HCT116 (cell line): ENCODE measurements around the gene RND3. TPM values are rescaled to one million over a fixed set of nuclear protein-coding genes. Genes with fewer than 3 reads are reported as not detected.

ENCODE experiments used
- ATAC-seq: fragments of 200-7000 bp; cut with Tn5 transposase; 2 replicates; pipeline ENCODE4 v1.9.1; 2020; ENCODE audit warnings: mild to moderate bottlenecking, moderate library complexity
- BruUV-seq: library from RNA; stranded (reverse); fragments of 400-500 nt; replicated peaks from 2 replicates; lab custom pipeline; 2021; lab: Mats Ljungman, UMichigan
- CTCF ChIA-PET: fragments of 300-600 bp; sonication (Branson Sonifier 250); formaldehyde crosslinking; loops from one replicate; lab custom pipeline; 2021; ENCODE audit warnings: antibody characterized with exemption; lab: Charles Lee
- POLR2A ChIA-PET: fragments of 300-600, 350-600 bp; sonication (Branson Sonifier 250); formaldehyde crosslinking; loops from one replicate; lab custom pipeline; 2021; ENCODE audit warnings: antibody characterized with exemption; lab: Charles Lee
- RAD21 ChIA-PET, 2 experiments: fragments of 300-600 bp; sonication (Branson Sonifier 250); formaldehyde crosslinking; loops; one replicate each; lab custom pipeline; 2023; ENCODE audit warnings: low total read pairs in 2 of 2; ENCODE audit not compliant: uncharacterized antibody in 2 of 2, unreplicated experiment in 2 of 2, low non-redundant PET in 1 of 2; lab: Charles Lee
- DNase-seq: peaks from one replicate; pipeline ENCODE4 v3.0.0-alpha.2; 2010; ENCODE audit warnings: low read depth, low spot score
- H2AFZ ChIP-seq: fragments of 200-600 bp; shearing (Covaris generic), sonication (generic); 2 replicates; pipeline ENCODE4 v1.6.1; 2017; ENCODE audit warnings: low read depth, mixed run types, mixed read lengths, antibody characterized with exemption, low read length; ENCODE audit not compliant: poor library complexity, severe bottlenecking
- H3K27ac ChIP-seq: 2 replicates; pipeline ENCODE4 v1.5.1; 2012; ENCODE audit warnings: low read depth, low read length
- H3K27me3 ChIP-seq: fragments of 200-600 bp; sonication (generic); 2 replicates; pipeline ENCODE4 v1.6.1; 2016; ENCODE audit warnings: mixed run types, low read length, mixed read lengths; ENCODE audit not compliant: insufficient read depth
- H3K36me3 ChIP-seq, 2 experiments: fragments of 200-500 bp in 1 of 2; fragments of 200-600 bp in 1 of 2; sonication (Bioruptor generic) in 1 of 2; sonication (generic) in 1 of 2; 2 replicates each; pipeline versions ENCODE4 v1.5.1 to v1.6.1; 2014 to 2016; ENCODE audit warnings: low read length in 2 of 2, inconsistent platforms in 1 of 2, mixed read lengths in 1 of 2, mixed run types in 1 of 2; ENCODE audit not compliant: insufficient read depth in 2 of 2, control insufficient read depth in 1 of 2
- H3K4me1 ChIP-seq, 2 experiments: fragments of 200-600 bp in 1 of 2; sonication (generic) in 1 of 2; 2 replicates each; pipeline versions ENCODE4 v1.5.1 to v1.6.1; 2012 to 2017; ENCODE audit warnings: low read length in 2 of 2, inconsistent platforms in 1 of 2, mild to moderate bottlenecking in 1 of 2, mixed read lengths in 1 of 2, mixed run types in 1 of 2, moderate library complexity in 1 of 2; ENCODE audit not compliant: insufficient read depth in 2 of 2, control insufficient read depth in 1 of 2
- H3K4me2 ChIP-seq: fragments of 200-600 bp; sonication (generic); 2 replicates; pipeline ENCODE4 v1.6.1; 2017; ENCODE audit warnings: mixed run types, low read length, mixed read lengths
- H3K4me3 ChIP-seq, 2 experiments: fragments of 200-600 bp in 1 of 2; sonication (generic) in 1 of 2; replicated peaks in 1 of 2; 2 replicates each; pipeline ENCODE4 v1.5.1; 2011 to 2016; ENCODE audit warnings: low read length in 2 of 2, control low read depth in 1 of 2, low read depth in 1 of 2, mild to moderate bottlenecking in 1 of 2, mixed read lengths in 1 of 2, mixed run types in 1 of 2
- H3K79me2 ChIP-seq: fragments of 200-600 bp; sonication (generic); 2 replicates; pipeline ENCODE4 v1.6.1; 2017; ENCODE audit warnings: mild to moderate bottlenecking, mixed run types, low read length, moderate library complexity, mixed read lengths; ENCODE audit not compliant: insufficient read depth
- H3K9ac ChIP-seq: fragments of 200-600 bp; sonication (generic); 2 replicates; pipeline ENCODE4 v1.6.1; 2016; ENCODE audit warnings: low read length, mixed read lengths
- H3K9me2 ChIP-seq: fragments of 200-600 bp; sonication (generic), shearing (Covaris generic); 2 replicates; pipeline ENCODE4 v1.6.1; 2017; ENCODE audit warnings: mixed run types, mild to moderate bottlenecking, moderate library complexity; ENCODE audit not compliant: insufficient read depth
- H3K9me3 ChIP-seq, 2 experiments: fragments of 200-500 bp in 1 of 2; fragments of 200-600 bp in 1 of 2; sonication (Bioruptor generic) in 1 of 2; sonication (generic) in 1 of 2; 2 replicates each; pipeline ENCODE4 v1.6.1; 2014 to 2017; ENCODE audit warnings: low read length in 2 of 2, mixed read lengths in 2 of 2, inconsistent platforms in 1 of 2, low read depth in 1 of 2, mild to moderate bottlenecking in 1 of 2, mixed run types in 1 of 2, moderate library complexity in 1 of 2; ENCODE audit not compliant: control insufficient read depth in 1 of 2, insufficient read depth in 1 of 2
- H4K20me1 ChIP-seq: fragments of 200-600 bp; sonication (generic), shearing (Covaris generic); 2 replicates; pipeline ENCODE4 v1.6.1; 2017; ENCODE audit warnings: mixed run types, mild to moderate bottlenecking, moderate library complexity; ENCODE audit not compliant: insufficient read depth
- CBX3 ChIP-seq: IDR thresholded peaks from 2 replicates; pipeline ENCODE4 v1.6.1; 2012; ENCODE audit warnings: low read depth
- CEBPB ChIP-seq: IDR thresholded peaks from 2 replicates; pipeline ENCODE4 v1.6.1; 2012; ENCODE audit warnings: low read depth
- EGR1 ChIP-seq: IDR thresholded peaks from 2 replicates; pipeline ENCODE4 v1.6.1; 2012; ENCODE audit warnings: low read depth
- EZH2 ChIP-seq: fragments of 200-600 bp; sonication (generic); IDR thresholded peaks from 2 replicates; pipeline ENCODE4 v1.6.1; 2017; ENCODE audit warnings: antibody characterized with exemption, mixed run types
- EZH2phosphoT487 ChIP-seq: fragments of 200-600 bp; IDR thresholded peaks from 2 replicates; pipeline ENCODE4 v1.6.1; 2018; ENCODE audit warnings: antibody characterized with exemption, borderline replicate concordance
- FOSL1 ChIP-seq: IDR thresholded peaks from 2 replicates; pipeline ENCODE4 v1.6.1; 2012; ENCODE audit warnings: low read depth
- JUND ChIP-seq: IDR thresholded peaks from 2 replicates; pipeline ENCODE4 v1.6.1; 2012
- POLR2A ChIP-seq: IDR thresholded peaks from 2 replicates; pipeline ENCODE4 v1.7.0; 2011; ENCODE audit warnings: borderline replicate concordance; ENCODE audit not compliant: insufficient read depth, insufficient read length; ENCODE audit errors: extremely low read depth
- POLR2AphosphoS5 ChIP-seq: IDR thresholded peaks from 2 replicates; pipeline ENCODE4 v1.6.1; 2011; ENCODE audit warnings: mild to moderate bottlenecking, low read depth, low read length, moderate library complexity
- SIN3A ChIP-seq: IDR thresholded peaks from 2 replicates; pipeline ENCODE4 v1.6.1; 2012; ENCODE audit warnings: low read depth
- YY1 ChIP-seq: IDR thresholded peaks from 2 replicates; pipeline ENCODE4 v1.6.1; 2011; ENCODE audit warnings: low read length, low read depth, moderate library complexity, mild to moderate bottlenecking; ENCODE audit not compliant: insufficient replicate concordance; ENCODE audit errors: extremely low read depth
- ZFX ChIP-seq: fragments of 450-650 bp; IDR thresholded peaks from 2 replicates; pipeline ENCODE4 v1.6.1; 2017
- ZNF274 ChIP-seq: fragments of 200-500 bp; sonication (Bioruptor generic); IDR thresholded peaks from 2 replicates; pipeline ENCODE4 v1.6.1; 2014; ENCODE audit warnings: mild to moderate bottlenecking, low read depth, low read length, inconsistent platforms
- intact Hi-C: fragments of 100-400 bp; cut with micrococcal nuclease; formaldehyde crosslinking; loops from 2 replicates; pipeline ENCODE4 v1.10.0; 2022
- total RNA-seq: library from RNA; stranded (reverse); gene quantifications from one replicate; pipeline ENCODE4 v1.2.1, GENCODE V29; 2021; ENCODE audit not compliant: unreplicated experiment
- TF ChIP-seq, protein P1 (sequence below): IDR thresholded peaks from 2 replicates; pipeline ENCODE4 v1.6.1; 2012
- TF ChIP-seq, protein P2 (sequence below): IDR thresholded peaks from 2 replicates; pipeline ENCODE4 v1.6.1; 2012
- TF ChIP-seq, protein P3 (sequence below), 3 experiments: fragments of 200-600 bp in 1 of 3; sonication (generic) in 1 of 3; IDR thresholded peaks in 2 of 3; conservative IDR thresholded peaks in 1 of 3; 2 replicates each; pipeline ENCODE4 v1.5.1; 2012 to 2017; ENCODE audit warnings: low read depth in 2 of 3, low read length in 2 of 3, antibody characterized with exemption in 1 of 3, borderline replicate concordance in 1 of 3, control low read depth in 1 of 3, mild to moderate bottlenecking in 1 of 3, mixed read lengths in 1 of 3, mixed run types in 1 of 3, moderate library complexity in 1 of 3; ENCODE audit not compliant: insufficient read depth in 1 of 3

RND3 gene
- total RNA-seq, 1 experiment from 2014 or later, result 15.0 TPM

DNA sequence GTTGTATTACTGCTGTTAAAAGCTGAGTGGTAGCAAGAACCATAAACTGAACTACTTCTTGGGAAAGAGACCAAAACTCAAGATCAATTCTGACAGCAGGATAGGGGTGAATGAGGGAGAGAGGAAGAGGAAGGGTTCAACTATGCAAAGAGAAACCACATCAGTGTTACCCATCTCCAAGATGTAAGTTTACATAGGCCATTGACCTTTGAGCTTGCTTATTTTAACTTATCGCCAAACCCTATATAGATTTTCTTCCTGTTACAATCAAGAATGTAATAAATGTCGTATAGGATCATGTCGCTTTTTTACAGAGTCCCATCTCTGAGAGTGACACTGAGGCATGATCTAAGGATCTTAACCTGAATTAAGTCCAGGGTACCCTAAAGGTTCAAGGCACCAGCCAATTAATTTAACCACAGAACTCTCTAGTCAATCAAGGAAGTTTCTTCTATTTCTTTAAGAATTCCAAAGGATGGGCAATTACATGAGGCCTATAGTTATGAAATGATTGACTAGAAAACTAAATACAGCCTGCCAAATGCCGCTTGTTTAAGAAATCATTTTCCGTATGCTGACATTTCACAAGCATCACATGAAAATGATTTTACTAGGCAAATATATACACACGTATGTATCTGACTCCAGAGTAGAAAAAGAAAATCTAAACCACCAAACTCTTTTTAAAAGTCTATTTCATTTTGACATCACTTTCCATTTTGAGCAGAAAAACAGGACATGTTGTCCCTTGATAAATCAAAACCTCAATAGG is 11.8 kb downstream of the RND3 start:
- Histone ChIP-seq H3K9ac (no peak overlapping the region), H3K9me3 (no peaks in the 10 kb centered on the region), H3K36me3 (peaks cover 6 to 43% of the 10 kb centered on the region in 2 experiments; a peak in 2 of 4 replicates), H3K9me2 (no peaks in the 10 kb centered on the region), H3K4me1 (peaks cover 37 to 93% of the 10 kb centered on the region in 2 experiments), H2AFZ (no peak overlapping the region), H3K27ac (no peak overlapping the region), H4K20me1 (peaks cover 6% of the 10 kb centered on the region; the same call in 1 of the 2 replicates), H3K79me2 (peaks cover 96% of the 10 kb centered on the region), H3K4me2 (no peak overlapping the region), H3K27me3 (no peaks in the 10 kb centered on the region), H3K4me3 (no peak overlapping the region)
- TF ChIP-seq CEBPB (no peak), EZH2phosphoT487 (no peak), EZH2 (no peak), EGR1 (no peak), POLR2A (no peak), ZNF274 (no peak), POLR2AphosphoS5 (no peak), YY1 (no peak), CBX3 (no peak), JUND (no peak), ZFX (no peak), SIN3A (no peak), FOSL1 (no peak)
- TF ChIP-seq, protein P1, sequence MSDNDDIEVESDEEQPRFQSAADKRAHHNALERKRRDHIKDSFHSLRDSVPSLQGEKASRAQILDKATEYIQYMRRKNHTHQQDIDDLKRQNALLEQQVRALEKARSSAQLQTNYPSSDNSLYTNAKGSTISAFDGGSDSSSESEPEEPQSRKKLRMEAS, result no peak
- TF ChIP-seq, protein P2, sequence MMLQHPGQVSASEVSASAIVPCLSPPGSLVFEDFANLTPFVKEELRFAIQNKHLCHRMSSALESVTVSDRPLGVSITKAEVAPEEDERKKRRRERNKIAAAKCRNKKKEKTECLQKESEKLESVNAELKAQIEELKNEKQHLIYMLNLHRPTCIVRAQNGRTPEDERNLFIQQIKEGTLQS, result no peak
- TF ChIP-seq, protein P3, sequence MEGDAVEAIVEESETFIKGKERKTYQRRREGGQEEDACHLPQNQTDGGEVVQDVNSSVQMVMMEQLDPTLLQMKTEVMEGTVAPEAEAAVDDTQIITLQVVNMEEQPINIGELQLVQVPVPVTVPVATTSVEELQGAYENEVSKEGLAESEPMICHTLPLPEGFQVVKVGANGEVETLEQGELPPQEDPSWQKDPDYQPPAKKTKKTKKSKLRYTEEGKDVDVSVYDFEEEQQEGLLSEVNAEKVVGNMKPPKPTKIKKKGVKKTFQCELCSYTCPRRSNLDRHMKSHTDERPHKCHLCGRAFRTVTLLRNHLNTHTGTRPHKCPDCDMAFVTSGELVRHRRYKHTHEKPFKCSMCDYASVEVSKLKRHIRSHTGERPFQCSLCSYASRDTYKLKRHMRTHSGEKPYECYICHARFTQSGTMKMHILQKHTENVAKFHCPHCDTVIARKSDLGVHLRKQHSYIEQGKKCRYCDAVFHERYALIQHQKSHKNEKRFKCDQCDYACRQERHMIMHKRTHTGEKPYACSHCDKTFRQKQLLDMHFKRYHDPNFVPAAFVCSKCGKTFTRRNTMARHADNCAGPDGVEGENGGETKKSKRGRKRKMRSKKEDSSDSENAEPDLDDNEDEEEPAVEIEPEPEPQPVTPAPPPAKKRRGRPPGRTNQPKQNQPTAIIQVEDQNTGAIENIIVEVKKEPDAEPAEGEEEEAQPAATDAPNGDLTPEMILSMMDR (IDR thresholded peaks at IDR 0.05 in 2 of 3, conservative IDR thresholded peaks at IDR 0.05 in 1 of 3; ENCODE audit: borderline replicate concordance in 1 of 3, insufficient read depth in 1 of 3, low read depth in 2 of 3, low read length in 2 of 3), result no peak
- DNase-seq (no peak), ATAC-seq (no peak)
- ChIA-PET RAD21 (no interaction called here), CTCF (no interaction called here), POLR2A (interaction anchor here (1.7 kb wide), 1 partner anchor 10 kb away, joined by 4 read pairs; no protein-coding TSS in a partner anchor)
- intact Hi-C loops, result no loop called here
- BruUV-seq, result no TSS peak
